ENCODE measurements around the gene NDOR1. TPM values are rescaled to one million over a fixed set of nuclear protein-coding genes. Genes with fewer than 3 reads are reported as not detected.
A peak's percentile ranks its signal among the peaks of the same experiment; 100 is the strongest.

NDOR1 gene
- total RNA-seq, 2 experiments from 2014 or later = 50.1 to 50.6 TPM

DNA sequence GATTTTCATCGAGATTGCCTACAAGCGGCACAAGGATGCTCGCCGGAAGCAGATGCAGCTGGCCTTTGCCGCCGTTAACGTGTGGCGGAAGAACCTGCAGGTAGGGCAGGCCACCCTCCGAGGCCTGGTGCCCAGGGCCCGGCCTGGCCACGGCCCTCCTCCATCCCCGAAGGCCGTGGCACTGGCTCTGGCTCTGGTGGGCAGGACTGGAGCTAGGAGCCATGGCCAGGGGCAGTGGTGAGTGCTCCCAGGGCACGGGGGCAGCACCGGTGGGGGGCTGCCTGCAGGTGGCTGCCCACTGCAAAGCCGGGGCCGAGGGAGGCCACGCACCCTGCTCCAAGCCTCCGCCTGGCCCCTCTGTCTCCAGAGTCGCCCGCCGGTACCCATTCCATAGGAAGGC lies 41.7 kb upstream of the NDOR1 start:
- Mint-ChIP-seq H3K4me1 (peaks cover 4% of the 10 kb centered on the region), H3K4me3 (no peak overlapping the region), H3K27me3 (peaks cover 40% of the 10 kb centered on the region), H3K9me3 (ENCODE audit: low read depth) (no peaks in the 10 kb centered on the region), H3K27ac (no peak overlapping the region), H3K36me3 (no peaks in the 10 kb centered on the region)
- DNase-seq (no peak), ATAC-seq (no peak)
- CTCF ChIA-PET = no interaction called here

DNA sequence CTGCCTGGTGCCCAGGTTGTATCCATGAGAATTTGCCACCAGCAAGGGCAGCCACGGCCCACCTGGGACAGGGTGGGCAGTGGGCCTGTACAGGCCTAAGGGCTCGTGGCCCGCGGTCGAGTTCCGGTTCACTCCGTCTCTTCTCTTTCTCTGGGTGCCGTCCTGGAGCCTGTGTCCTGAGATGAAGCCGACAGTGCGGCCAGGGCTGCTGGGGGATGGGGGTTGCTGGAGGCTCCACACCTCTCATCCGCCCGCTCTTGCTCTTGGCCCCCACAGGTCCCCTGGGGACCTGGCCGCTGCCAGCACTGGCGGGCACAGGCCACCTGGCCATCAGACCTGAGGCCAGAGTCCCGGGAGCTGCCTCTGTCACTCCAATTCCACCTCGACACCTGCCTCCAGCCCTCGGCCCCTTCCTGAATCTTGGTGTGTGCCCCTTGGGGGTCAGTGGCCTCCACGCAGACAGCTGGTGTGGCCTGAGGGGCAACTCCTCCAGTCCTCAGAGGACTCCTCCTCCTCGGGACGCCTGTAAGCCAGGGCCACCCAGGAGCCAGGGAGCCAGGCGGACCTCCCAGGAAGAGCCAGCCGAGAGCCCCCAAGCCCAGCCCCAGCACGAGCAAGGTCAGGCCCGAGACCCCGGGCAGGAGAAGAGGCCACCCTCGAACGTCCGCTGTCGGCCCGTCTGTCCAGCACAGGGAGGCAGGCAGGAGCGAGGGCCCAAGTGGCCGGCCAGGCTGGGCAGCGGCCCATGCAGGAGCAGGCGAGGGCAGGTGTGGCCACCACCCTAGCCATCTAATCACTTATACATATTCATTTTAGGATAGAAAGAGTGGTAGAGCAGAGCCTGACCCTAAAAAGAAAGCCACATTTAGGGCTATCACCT lies 40.9 kb upstream of the NDOR1 start:
- Mint-ChIP-seq H3K27ac (no peak overlapping the region), H3K4me1 (no peaks in the 10 kb centered on the region), H3K9me3 (ENCODE audit: low read depth) (no peaks in the 10 kb centered on the region), H3K4me3 (no peak overlapping the region), H3K27me3 (peaks cover 35% of the 10 kb centered on the region), H3K36me3 (no peaks in the 10 kb centered on the region)
- no peak for ATAC-seq
- no peak for DNase-seq
- CTCF ChIA-PET = interaction anchor here (1.6 kb wide), 1 partner anchor 12 kb away, joined by 4 read pairs; no protein-coding TSS in a partner anchor

DNA sequence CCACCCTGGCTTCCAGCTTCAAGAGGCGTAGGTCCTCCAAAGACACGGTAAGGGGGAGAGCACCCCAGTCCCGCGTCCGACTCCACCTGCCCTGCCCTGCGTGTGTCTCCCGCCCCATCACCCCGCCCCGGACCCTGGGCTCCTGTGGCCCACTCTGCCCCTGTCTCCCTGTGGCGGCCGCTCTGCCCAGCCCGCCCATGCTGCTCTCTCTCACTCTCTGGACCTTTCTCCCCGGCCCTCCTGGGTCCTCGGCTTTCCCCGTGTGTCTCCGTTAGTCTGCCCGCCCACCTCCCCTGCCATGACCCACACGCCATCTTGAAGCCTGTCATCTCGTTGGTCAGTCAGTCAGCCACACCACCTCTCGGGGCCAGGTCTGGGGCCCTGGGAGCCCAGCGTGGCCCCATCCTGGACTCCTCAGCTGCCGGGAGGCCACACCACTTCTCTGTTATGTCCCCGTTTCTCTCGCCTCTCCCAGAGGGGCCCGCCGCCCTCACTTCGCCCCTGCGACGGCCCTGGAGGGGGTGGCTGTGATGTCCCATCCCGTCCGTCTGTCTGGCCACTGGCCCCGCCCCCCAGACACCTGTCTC lies 40.2 kb upstream of the NDOR1 start:
- H3K36me3 Mint-ChIP-seq = no peaks in the 10 kb centered on the region
- H3K4me1 Mint-ChIP-seq = no peaks in the 10 kb centered on the region
- peaks cover 34% of the 10 kb centered on the region for H3K27me3 Mint-ChIP-seq
- DNase-seq (no peak), ATAC-seq (no peak)
- H3K4me3 Mint-ChIP-seq = no peak overlapping the region
- no peak overlapping the region for H3K27ac Mint-ChIP-seq
- CTCF ChIA-PET = interaction anchor here (1.6 kb wide), 1 partner anchor 11 kb away, joined by 4 read pairs; no protein-coding TSS in a partner anchor
- H3K9me3 Mint-ChIP-seq (ENCODE audit: low read depth) = no peaks in the 10 kb centered on the region

DNA sequence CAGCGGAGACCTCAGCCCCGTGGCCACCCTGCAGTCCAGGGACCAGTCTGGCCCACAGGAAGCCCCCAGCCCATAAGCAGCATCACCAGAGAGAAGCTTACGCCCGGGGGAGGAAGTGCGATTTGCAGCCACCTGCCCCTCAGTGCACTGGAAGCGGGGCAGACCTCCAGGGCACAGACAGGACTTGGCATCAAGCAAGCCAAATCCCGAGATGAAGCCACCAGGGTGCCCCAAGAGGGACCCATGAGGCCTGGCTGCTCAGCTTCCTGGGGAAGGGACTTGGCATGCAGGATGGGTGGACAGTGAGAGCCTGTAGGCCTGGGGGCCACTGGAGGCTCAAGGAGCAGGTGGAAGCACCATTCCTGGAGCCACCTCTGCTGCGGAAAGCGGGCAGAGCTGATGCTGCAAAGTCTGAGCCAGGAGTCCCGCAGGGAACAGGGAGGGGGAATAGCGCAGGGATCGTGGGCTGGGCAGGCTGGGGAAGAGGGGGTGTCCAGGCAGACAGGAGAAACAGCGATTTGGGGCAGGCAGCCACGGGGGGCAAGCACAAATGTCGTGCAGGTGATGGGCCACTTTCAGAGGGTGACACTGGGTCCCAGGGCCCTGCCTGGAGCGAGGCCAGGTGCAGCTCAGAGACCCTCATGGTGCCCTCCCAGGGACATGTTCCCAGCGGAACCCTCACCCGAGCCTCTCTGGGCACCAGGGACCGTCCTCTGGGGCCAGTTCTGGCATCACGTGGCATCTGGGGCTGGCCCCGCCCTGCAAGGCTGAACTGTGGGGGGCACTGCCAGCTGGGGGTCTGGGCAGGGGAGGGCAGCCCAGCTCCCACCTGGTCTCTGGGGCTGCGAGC lies 38.9 kb upstream of the NDOR1 start:
- CTCF ChIA-PET = interaction anchor here (1.6 kb wide), 1 partner anchor 10 kb away, joined by 4 read pairs; no protein-coding TSS in a partner anchor
- H3K4me1 Mint-ChIP-seq = no peaks in the 10 kb centered on the region
- H3K27ac Mint-ChIP-seq = no peak overlapping the region
- no peak overlapping the region for H3K4me3 Mint-ChIP-seq
- no peaks in the 10 kb centered on the region for H3K36me3 Mint-ChIP-seq
- no peak for DNase-seq
- H3K9me3 Mint-ChIP-seq (ENCODE audit: low read depth) = no peaks in the 10 kb centered on the region
- no peak for ATAC-seq
- peaks cover 40% of the 10 kb centered on the region for H3K27me3 Mint-ChIP-seq

DNA sequence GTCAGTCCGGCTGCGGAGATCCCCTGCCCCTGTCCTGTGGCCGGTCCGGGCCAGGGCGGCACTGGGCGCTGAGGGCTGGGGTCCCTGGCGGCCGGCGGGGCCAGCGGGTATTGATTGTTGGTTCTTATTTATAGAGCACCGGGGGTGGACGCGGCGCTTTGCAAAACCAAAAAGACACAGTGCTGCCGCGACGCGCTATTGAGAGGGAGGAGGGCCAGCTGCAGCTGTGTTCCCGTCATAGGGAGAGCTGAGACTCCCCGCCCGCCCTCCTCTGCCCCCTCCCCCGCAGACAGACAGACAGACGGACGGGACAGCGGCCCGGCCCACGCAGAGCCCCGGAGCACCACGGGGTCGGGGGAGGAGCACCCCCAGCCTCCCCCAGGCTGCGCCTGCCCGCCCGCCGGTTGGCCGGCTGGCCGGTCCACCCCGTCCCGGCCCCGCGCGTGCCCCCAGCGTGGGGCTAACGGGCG lies 38.2 kb upstream of the NDOR1 start:
- CTCF ChIA-PET = no interaction called here
- no peaks in the 10 kb centered on the region for H3K9me3 Mint-ChIP-seq (ENCODE audit: low read depth)

DNA sequence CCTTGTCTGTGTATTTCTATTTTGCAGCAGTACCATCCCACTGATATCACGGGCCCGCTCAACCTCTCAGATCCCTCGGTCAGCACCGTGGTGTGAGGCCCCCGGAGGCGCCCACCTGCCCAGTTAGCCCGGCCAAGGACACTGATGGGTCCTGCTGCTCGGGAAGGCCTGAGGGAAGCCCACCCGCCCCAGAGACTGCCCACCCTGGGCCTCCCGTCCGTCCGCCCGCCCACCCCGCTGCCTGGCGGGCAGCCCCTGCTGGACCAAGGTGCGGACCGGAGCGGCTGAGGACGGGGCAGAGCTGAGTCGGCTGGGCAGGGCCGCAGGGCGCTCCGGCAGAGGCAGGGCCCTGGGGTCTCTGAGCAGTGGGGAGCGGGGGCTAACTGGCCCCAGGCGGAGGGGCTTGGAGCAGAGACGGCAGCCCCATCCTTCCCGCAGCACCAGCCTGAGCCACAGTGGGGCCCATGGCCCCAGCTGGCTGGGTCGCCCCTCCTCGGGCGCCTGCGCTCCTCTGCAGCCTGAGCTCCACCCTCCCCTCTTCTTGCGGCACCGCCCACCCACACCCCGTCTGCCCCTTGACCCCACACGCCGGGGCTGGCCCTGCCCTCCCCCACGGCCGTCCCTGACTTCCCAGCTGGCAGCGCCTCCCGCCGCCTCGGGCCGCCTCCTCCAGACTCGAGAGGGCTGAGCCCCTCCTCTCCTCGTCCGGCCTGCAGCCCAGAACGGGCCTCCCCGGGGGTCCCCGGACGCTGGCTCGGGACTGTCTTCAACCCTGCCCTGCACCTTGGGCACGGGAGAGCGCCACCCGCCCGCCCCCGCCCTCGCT lies 37.5 kb upstream of the NDOR1 start:
- no peaks in the 10 kb centered on the region for H3K36me3 Mint-ChIP-seq
- no peaks in the 10 kb centered on the region for H3K4me1 Mint-ChIP-seq
- H3K27ac Mint-ChIP-seq = no peak overlapping the region
- no peaks in the 10 kb centered on the region for H3K9me3 Mint-ChIP-seq (ENCODE audit: low read depth)
- no peak overlapping the region for H3K4me3 Mint-ChIP-seq
- DNase-seq (no peak), ATAC-seq (no peak)
- H3K27me3 Mint-ChIP-seq = peaks cover 40% of the 10 kb centered on the region
- CTCF ChIA-PET = no interaction called here

More for the DNA sequence above, 38.2 kb upstream of the NDOR1 start:
- Mint-ChIP-seq H3K36me3 (no peaks in the 10 kb centered on the region), H3K4me3 (no peak overlapping the region), H3K27me3 (peaks cover 39% of the 10 kb centered on the region), H3K4me1 (no peaks in the 10 kb centered on the region), H3K27ac (no peak overlapping the region)
- DNase-seq (no peak), ATAC-seq (no peak)

DNA sequence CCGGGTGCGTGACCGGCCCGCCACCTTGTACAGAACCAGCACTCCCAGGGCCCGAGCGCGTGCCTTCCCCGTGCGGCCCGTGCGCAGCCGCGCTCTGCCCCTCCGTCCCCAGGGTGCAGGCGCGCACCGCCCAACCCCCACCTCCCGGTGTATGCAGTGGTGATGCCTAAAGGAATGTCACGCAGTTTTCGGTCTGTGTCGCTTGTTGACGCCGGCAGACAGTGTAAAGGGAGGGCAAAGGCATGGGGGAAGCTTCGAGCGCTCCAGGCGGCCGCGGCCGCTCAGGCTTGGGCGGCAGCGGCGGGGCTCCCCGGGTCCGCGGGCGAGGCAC lies 37.0 kb upstream of the NDOR1 start:
- no peaks in the 10 kb centered on the region for H3K4me1 Mint-ChIP-seq
- H3K36me3 Mint-ChIP-seq = no peaks in the 10 kb centered on the region
- no peaks in the 10 kb centered on the region for H3K9me3 Mint-ChIP-seq (ENCODE audit: low read depth)
- ATAC-seq = no peak
- DNase-seq = no peak
- no peak overlapping the region for H3K4me3 Mint-ChIP-seq
- peaks cover 44% of the 10 kb centered on the region for H3K27me3 Mint-ChIP-seq
- CTCF ChIA-PET = no interaction called here
- H3K27ac Mint-ChIP-seq = no peak overlapping the region

DNA sequence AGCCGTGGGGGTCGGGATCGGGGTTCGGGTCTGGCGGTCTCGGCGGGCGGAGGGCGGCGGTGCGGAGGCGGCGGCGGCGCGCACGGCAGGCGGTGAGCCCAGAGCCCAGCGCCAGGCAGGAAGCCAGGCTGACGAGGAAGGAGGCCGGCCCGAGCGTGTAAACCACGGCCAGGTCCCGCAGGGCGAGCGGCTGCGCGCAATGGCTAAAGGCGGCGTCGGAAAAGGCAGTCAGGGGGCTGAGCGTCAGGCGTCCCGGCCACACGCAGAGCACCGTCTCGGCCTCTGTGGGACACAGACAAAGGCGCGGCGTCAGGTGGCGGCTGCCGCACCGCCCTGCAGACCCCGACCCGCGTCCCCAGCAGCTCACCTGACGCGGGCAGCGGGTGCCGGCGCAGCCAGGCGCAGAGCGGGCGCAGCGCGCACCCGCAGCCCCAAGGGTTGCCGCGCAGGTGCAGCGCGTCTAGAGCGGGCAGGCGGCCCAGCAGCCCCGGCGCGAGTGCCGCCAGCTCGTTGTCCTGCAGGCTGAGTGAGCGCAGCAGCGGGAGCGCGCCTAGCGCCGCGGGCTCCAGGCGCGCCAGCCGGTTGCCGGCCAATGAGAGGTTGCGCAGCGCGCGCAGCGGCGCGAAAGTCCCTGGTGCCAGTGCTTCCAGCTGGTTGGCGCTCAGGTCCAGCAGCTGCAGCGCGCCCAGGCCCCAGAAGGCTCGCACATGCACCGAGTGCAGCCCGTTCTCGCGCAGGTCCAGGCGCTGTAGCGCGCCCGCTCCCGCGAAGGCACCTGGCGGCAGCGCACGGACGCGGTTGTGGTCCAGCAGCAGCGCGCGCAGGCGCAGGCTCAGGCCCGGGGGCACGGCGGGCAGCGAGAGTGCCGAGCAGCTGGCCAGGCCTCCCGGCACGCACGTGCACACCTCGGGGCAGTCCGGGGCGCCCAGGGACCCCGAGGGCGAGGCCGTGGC lies 36.3 kb upstream of the NDOR1 start:
- H3K27me3 Mint-ChIP-seq = peaks cover 49% of the 10 kb centered on the region
- DNase-seq (no peak), ATAC-seq (peak; percentile 37)
- H3K4me1 Mint-ChIP-seq = no peaks in the 10 kb centered on the region
- no peaks in the 10 kb centered on the region for H3K36me3 Mint-ChIP-seq
- H3K27ac Mint-ChIP-seq = no peak overlapping the region
- peak overlapping the region; percentile 44 for H3K4me3 Mint-ChIP-seq
- no peaks in the 10 kb centered on the region for H3K9me3 Mint-ChIP-seq (ENCODE audit: low read depth)
- CTCF ChIA-PET = no interaction called here

DNA sequence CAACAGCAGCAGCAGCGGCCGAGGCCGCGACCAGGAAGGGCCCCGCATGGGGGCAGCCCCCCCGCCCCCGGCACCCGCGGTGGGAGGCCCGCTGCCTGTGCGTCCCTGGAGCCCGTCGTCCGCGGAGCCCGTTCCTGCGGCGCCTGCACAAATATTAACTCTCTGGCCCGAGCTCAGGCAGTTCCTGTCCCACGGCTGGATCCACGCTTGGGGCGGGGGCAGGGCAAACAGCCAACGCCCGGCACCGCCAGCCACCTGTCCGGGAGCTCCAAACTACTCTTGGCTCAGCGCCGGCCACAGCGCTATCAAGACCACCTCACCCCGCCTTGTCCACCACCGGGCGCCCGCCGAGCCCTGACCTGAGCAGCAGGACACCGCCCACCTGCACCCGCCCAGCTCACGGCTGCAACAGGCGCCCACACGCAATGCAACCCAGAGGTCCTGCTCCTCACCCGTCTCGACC lies 35.6 kb upstream of the NDOR1 start, which contains the start of gene LRRC26:
TSS of gene LRRC26 (minus strand) at position 156 of the 463 bp plus-strand sequence. CDS start at position 48, 108 bp downstream.
- CTCF ChIA-PET = no interaction called here
- H3K4me1 Mint-ChIP-seq = no peaks in the 10 kb centered on the region
- no peak within 1 kb of the TSS for H3K27ac Mint-ChIP-seq
- peaks cover 50% of the 10 kb centered on the region for H3K27me3 Mint-ChIP-seq
- DNase-seq = no peak
- H3K4me3 Mint-ChIP-seq = peak within 1 kb of the TSS; percentile 44
- ATAC-seq = no peak
- no peaks in the 10 kb centered on the region for H3K9me3 Mint-ChIP-seq (ENCODE audit: low read depth)
- H3K36me3 Mint-ChIP-seq = no peaks in the 10 kb centered on the region

DNA sequence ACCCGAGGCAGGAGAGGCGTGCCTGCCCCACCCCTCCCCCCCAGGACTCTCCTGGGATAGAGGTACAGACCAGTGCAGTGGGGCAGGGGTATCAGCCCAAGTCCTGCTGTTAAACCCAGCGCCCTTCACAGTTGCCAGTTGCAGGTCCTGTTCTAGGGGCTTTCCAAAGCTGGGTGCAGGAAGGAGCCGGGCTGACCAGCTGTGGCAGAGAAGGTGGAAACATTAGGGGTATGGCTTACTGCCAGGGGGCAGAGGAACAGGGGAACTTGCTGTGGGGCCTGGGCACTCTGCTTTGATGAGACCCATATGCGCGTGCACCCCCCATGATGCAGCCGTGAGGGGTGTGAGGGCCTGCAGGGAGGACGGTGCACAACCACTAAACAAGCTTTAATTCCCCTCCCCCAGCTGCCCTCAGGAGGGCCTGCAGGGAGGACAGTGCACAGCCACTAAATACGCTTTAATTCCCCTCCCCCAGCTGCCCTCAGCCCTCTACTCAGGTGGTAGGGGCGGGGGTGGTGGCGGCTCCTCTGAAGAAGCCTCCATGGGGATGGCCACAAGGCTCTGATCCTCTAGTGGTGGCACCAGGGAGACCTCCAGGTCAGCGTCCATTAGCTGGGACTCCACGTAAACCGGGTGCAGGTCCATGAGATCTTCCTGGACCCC lies 34.9 kb upstream of the NDOR1 start:
- CTCF ChIA-PET = interaction anchor here (1.7 kb wide), 1 partner anchor 39 kb away, joined by 5 read pairs; no protein-coding TSS in a partner anchor
- Mint-ChIP-seq H3K4me3 (no peak overlapping the region), H3K36me3 (no peaks in the 10 kb centered on the region), H3K27ac (no peak overlapping the region), H3K27me3 (peaks cover 47% of the 10 kb centered on the region), H3K9me3 (ENCODE audit: low read depth) (no peaks in the 10 kb centered on the region), H3K4me1 (no peaks in the 10 kb centered on the region)
- no peak for DNase-seq
- no peak for ATAC-seq

DNA sequence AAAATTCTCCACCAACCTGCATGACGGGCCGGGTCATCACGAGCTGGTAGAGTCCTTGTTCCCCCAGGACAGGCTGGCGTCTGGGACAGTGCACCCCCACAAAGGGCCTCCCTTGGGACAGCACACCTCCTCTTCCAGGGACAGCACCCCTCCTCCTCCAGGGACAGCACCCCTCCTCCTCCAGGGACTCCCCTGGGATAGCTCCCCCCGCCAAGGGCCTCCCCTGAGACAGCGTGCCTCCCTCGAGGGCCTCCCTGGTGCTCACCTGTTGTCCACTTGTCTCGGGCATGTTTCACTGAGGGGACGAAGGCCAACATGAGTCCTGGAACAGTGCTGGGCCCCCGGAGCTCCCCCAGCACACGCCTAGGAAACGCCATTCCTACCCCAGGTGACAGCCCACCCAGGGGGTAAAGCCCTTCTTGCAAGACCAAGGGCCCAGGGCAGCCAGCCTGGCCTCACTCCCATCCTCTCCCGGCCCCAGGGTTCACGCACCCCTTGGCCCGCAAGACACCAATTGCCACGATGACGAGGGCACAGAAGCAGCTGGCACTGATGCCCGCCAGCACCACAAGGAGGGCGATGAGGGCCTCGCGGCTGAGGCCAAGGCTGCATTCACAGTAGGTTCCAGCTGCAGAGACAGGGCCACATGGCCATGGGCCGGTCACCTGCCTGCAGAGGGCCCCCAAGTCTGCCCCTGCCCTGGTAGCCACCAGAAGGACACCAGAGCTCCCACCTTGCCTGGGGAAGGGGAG lies 34.2 kb upstream of the NDOR1 start:
- H3K4me3 Mint-ChIP-seq = no peak overlapping the region
- CTCF ChIA-PET = interaction anchor here (0.9 to 1.7 kb wide), 2 partner anchors 38 to 66 kb away, joined by 3 to 5 read pairs; no protein-coding TSS in a partner anchor
- no peaks in the 10 kb centered on the region for H3K9me3 Mint-ChIP-seq (ENCODE audit: low read depth)
- DNase-seq = no peak
- no peak for ATAC-seq
- H3K4me1 Mint-ChIP-seq = no peaks in the 10 kb centered on the region
- H3K27ac Mint-ChIP-seq = no peak overlapping the region
- no peaks in the 10 kb centered on the region for H3K36me3 Mint-ChIP-seq
- H3K27me3 Mint-ChIP-seq = peaks cover 47% of the 10 kb centered on the region

Measured in activated CD8-positive, alpha-beta memory T cell treated with anti-CD3 and anti-CD28 coated beads, Interleukin-2, amount 10 ng/mL, durations not matched to agents 7 days and 5 days (primary cell).